Thyroid gland (tissue), 4 donors: ENCODE measurements around the gene GAK. TPM values are rescaled to one million over a fixed set of nuclear protein-coding genes. Genes with fewer than 3 reads are reported as not detected.

Experiments
- DNase-seq, 2 donors: peaks; one replicate each; pipeline ENCODE4 v3.0.0-alpha.2; 2019
- H3K27ac ChIP-seq, 3 donors: fragments of 200-600 bp; sonication (generic); 1 replicate in 2 of 3; 2 replicates in 1 of 3; pipeline ENCODE4 v1.5.1; 2016 to 2019; ENCODE audit warnings: mild to moderate bottlenecking in 1 of 3, moderate library complexity in 1 of 3
- H3K27me3 ChIP-seq: fragments of 200-600 bp; sonication (generic); one replicate; pipeline ENCODE4 v1.5.1; 2019
- H3K36me3 ChIP-seq, 2 donors: fragments of 200-600 bp; sonication (generic); one replicate each; pipeline ENCODE4 v1.5.1; 2016 to 2019
- H3K4me1 ChIP-seq, 2 donors: fragments of 200-600 bp; sonication (generic); one replicate each; pipeline ENCODE4 v1.5.1; 2017 to 2019
- H3K4me3 ChIP-seq, 3 donors: fragments of 200-600 bp; sonication (generic); replicated peaks in 1 of 3; 1 replicate in 2 of 3; 2 replicates in 1 of 3; pipeline ENCODE4 v1.5.1; 2016; ENCODE audit warnings: mild to moderate bottlenecking in 1 of 3
- H3K9me3 ChIP-seq: fragments of 200-600 bp; sonication (generic); one replicate; pipeline ENCODE4 v1.5.1; 2017
- POLR2A ChIP-seq, 2 donors: fragments of 450-650 bp; IDR thresholded peaks; one replicate each; pipeline ENCODE4 v1.6.1; 2017; ENCODE audit warnings: antibody characterized with exemption in 2 of 2, mild to moderate bottlenecking in 2 of 2, moderate library complexity in 1 of 2
- WGBS, 2 donors: methylation state at CpG; one replicate each; pipeline ENCODE4 v1.1.5; 2017; 5-methylcytosine and 5-hydroxymethylcytosine counted together
- intact Hi-C: fragments of 100-400 bp; cut with DNase I; formaldehyde crosslinking; loops from one replicate; pipeline ENCODE4 v1.15.1; 2023
- total RNA-seq, 4 donors: library from RNA; depleted of rRNA; stranded (reverse); fragments of >200 nt; gene quantifications; one replicate each; pipeline ENCODE4 v1.2.3, GENCODE V29; 2016
- TF ChIP-seq, protein P1 (sequence below), 6 experiments: fragments of 200-600 bp in 3 of 6; fragments of 450-650 bp in 3 of 6; sonication (generic) in 3 of 6; IDR thresholded peaks; one replicate each; pipeline ENCODE4 v1.5.1; 2016 to 2019; ENCODE audit warnings: antibody characterized with exemption in 6 of 6, mild to moderate bottlenecking in 2 of 6, inconsistent platforms in 1 of 6, moderate library complexity in 1 of 6

Gene GAK
- total RNA-seq, 4 donors from 2014 or later, result 86.4 to 184 (median 153) TPM

DNA sequence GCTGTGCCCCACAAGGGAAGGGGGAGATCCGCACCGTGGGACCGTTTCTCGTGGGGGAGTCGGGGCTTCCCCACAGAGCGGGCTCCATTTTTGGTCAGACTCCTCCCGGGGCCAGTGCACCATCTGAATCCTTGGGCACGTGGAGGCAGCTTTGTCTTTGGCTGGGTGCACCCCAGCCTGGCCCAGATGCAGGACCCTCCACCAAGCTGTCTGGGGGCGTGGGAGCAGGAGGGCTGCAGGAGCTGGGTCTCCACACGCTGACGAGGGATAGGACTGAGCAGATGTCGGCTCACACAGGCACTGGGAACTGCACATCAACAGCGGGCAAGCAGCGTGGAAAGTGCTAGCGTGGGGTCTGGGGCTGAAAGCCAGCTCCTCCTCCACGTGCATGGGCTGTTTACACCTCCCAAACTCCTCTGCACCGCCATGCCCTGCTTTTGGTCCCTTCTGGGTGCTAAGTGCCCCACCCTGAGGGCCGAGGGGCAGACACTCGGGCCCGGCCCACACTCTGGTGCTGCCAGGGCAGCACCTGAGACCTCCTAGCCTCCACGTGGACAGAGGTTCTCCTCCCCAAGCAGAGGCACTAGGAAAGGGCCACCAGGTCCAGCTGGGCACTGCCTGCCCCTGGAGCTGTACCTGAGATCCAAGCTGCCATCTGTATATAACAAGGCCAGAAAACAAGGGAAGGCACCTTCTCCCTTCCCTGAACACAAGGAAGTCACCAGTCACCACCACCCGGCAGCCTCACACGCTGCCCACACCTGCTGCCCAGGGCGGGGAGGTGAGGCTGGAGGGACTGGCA lies 27.4 kb upstream of the GAK start:
- no peaks in the 10 kb centered on the region for H3K4me1 ChIP-seq
- 93 to 95% methylated on average over 8 to 13 of the region's 24 CpGs for WGBS, 2 donors
- H3K4me3 ChIP-seq, result no peak overlapping the region
- intact Hi-C loops, result no loop called here
- no peak for DNase-seq
- TF ChIP-seq POLR2A (IDR thresholded peaks at IDR 0.05), result no peak
- TF ChIP-seq, protein P1, sequence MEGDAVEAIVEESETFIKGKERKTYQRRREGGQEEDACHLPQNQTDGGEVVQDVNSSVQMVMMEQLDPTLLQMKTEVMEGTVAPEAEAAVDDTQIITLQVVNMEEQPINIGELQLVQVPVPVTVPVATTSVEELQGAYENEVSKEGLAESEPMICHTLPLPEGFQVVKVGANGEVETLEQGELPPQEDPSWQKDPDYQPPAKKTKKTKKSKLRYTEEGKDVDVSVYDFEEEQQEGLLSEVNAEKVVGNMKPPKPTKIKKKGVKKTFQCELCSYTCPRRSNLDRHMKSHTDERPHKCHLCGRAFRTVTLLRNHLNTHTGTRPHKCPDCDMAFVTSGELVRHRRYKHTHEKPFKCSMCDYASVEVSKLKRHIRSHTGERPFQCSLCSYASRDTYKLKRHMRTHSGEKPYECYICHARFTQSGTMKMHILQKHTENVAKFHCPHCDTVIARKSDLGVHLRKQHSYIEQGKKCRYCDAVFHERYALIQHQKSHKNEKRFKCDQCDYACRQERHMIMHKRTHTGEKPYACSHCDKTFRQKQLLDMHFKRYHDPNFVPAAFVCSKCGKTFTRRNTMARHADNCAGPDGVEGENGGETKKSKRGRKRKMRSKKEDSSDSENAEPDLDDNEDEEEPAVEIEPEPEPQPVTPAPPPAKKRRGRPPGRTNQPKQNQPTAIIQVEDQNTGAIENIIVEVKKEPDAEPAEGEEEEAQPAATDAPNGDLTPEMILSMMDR (IDR thresholded peaks at IDR 0.05), result no peak
- H3K27me3 ChIP-seq, result no peaks in the 10 kb centered on the region
- no peak overlapping the region for H3K27ac ChIP-seq
- H3K36me3 ChIP-seq, result peaks cover 9 to 18% of the 10 kb centered on the region in 2 donors
- no peaks in the 10 kb centered on the region for H3K9me3 ChIP-seq

DNA sequence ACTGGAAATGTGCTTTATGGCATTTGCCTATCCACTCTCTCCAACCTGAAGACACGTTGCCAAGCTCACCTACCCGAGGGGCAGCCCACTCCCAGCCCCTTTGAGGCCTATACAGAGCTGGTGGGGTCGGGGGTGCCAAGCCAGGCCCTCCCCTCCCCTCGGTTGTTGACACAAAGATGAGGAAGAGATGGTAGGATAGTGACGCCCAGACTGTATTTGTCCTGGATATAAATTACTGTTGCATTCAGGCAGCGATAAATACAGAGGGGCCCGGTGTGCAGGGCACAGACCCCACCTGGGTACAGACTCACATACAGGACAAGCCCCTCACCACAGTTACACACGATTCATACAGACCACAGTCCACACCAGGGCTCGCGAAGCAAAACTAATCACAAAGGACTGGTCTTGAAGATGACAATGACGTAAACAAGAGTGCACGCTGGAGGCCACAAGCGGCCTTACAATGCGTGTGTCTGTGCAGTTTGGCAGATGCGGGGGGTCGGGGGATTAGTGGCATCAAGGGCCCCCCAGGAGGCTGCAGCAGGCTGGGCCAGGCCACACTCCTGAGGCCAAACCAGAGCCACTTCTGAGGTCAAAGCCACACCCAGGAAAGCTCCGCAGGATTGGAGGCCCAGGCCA lies 26.7 kb upstream of the GAK start:
- intact Hi-C loops, result no loop called here
- no peak for TF ChIP-seq POLR2A (IDR thresholded peaks at IDR 0.05)
- TF ChIP-seq, protein P1 (IDR thresholded peaks at IDR 0.05), result no peak
- DNase-seq, result no peak
- peaks cover 14 to 18% of the 10 kb centered on the region in 2 donors for H3K36me3 ChIP-seq
- H3K9me3 ChIP-seq, result no peaks in the 10 kb centered on the region
- WGBS, 2 donors, result 85 to 87% methylated on average over 16 to 17 of the region's 17 CpGs
- H3K4me1 ChIP-seq, result no peaks in the 10 kb centered on the region
- H3K4me3 ChIP-seq, result no peak overlapping the region
- no peaks in the 10 kb centered on the region for H3K27me3 ChIP-seq
- H3K27ac ChIP-seq, result no peak overlapping the region

DNA sequence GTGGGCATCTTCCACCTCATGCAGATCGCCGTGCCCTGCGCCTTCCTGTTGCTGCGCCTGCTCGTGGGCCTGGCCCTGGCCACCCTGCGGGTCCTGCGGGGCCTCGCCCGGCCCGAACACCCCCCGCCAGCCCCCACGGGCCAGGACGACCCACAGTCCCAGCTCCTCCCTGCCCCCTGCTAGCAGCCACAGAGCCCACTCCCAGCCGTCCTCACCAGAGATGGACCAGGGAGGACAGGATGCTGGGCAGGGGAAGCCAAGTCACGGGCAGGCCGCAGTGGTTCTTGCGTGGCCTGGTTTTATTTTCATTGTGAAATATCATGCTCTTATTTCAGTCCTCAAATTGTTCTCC lies 26.2 kb upstream of the GAK start:
- Histone ChIP-seq H3K36me3 (peaks cover 14 to 18% of the 10 kb centered on the region in 2 donors), H3K4me1 (no peaks in the 10 kb centered on the region), H3K27me3 (no peaks in the 10 kb centered on the region), H3K27ac (no peak overlapping the region), H3K4me3 (no peak overlapping the region), H3K9me3 (no peaks in the 10 kb centered on the region)
- no peak for TF ChIP-seq POLR2A (IDR thresholded peaks at IDR 0.05)
- TF ChIP-seq, protein P1 (IDR thresholded peaks at IDR 0.05), result no peak
- intact Hi-C loops, result no loop called here
- WGBS, 2 donors, result 96 to 97% methylated on average over 15 to 17 of the region's 17 CpGs
- DNase-seq, result no peak

DNA sequence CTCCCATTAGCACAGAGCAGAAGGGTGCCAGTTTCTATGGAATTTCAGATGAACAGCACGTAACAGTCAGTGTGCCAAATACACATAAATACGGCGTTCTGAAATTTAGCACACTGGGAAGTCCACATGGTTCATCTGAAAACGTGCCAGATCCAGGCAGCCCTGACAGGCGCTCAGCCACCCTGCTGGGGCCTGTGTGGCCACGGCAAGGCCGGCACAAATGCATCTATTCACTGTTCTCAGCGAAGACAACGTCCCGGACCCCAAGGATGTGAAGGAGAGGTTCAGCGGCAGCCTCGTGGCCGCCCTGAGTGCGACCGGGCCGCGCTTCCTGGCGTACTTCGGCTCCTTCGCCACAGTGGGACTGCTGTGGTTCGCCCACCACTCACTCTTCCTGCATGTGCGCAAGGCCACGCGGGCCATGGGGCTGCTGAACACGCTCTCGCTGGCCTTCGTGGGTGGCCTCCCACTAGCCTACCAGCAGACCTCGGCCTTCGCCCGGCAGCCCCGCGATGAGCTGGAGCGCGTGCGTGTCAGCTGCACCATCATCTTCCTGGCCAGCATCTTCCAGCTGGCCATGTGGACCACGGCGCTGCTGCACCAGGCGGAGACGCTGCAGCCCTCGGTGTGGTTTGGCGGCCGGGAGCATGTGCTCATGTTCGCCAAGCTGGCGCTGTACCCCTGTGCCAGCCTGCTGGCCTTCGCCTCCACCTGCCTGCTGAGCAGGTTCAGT lies 25.6 kb upstream of the GAK start:
- H3K4me1 ChIP-seq, result no peaks in the 10 kb centered on the region
- no peak overlapping the region for H3K27ac ChIP-seq
- 92 to 96% methylated on average over 29 of the region's 45 CpGs for WGBS, 2 donors
- no peaks in the 10 kb centered on the region for H3K9me3 ChIP-seq
- H3K4me3 ChIP-seq, result no peak overlapping the region
- intact Hi-C loops, result no loop called here
- H3K27me3 ChIP-seq, result no peaks in the 10 kb centered on the region
- no peak for TF ChIP-seq POLR2A (IDR thresholded peaks at IDR 0.05)
- TF ChIP-seq, protein P1 (IDR thresholded peaks at IDR 0.05), result no peak
- H3K36me3 ChIP-seq, result peaks cover 14% of the 10 kb centered on the region in 2 donors
- DNase-seq, result no peak

DNA sequence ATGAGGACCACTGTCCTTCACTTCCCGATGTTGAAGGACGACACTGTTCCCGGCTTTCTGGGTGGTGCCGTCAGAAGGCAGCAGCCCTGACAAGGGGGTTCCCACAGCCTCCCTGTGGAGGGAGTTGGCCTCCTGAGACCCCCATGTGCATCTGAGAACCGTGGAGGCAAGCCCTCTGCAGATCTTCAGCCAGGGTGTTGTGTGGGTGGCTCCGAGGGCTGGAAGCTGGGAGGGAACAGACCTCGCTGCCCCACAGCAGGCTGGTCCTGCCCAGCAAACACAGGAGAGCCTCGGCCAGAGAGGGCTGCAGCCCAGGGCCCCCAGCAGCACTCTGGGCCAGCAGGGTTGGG lies 25.1 kb upstream of the GAK start:
- intact Hi-C loops, result no loop called here
- peaks cover 13% of the 10 kb centered on the region in 2 donors for H3K36me3 ChIP-seq

More for the DNA sequence above, 25.1 kb upstream of the GAK start:
- H3K4me1 ChIP-seq, result no peaks in the 10 kb centered on the region
- TF ChIP-seq, protein P1 (IDR thresholded peaks at IDR 0.05), result no peak
- TF ChIP-seq POLR2A (IDR thresholded peaks at IDR 0.05), result no peak
- 84 to 87% methylated on average over 5 to 8 of the region's 8 CpGs for WGBS, 2 donors
- H3K27ac ChIP-seq, result no peak overlapping the region
- no peak overlapping the region for H3K4me3 ChIP-seq
- H3K27me3 ChIP-seq, result no peaks in the 10 kb centered on the region
- no peaks in the 10 kb centered on the region for H3K9me3 ChIP-seq
- no peak for DNase-seq
